Mucosa of descending colon (tissue), 3 donors: ENCODE measurements around the gene DRAM1. TPM values are rescaled to one million over a fixed set of nuclear protein-coding genes. Genes with fewer than 3 reads are reported as not detected.
"Not testable (repeated sequence)": the region's sequence is repeated elsewhere in the genome, so short reads cannot be mapped to it uniquely, and the experiment has no call there.

ENCODE experiments used
- ATAC-seq: fragments of 200-7000 bp; cut with Tn5 transposase; one replicate; pipeline ENCODE4 v1.9.1; 2020; ENCODE audit warnings: mild to moderate bottlenecking, moderate library complexity
- DNase-seq, 3 donors: peaks; one replicate each; pipeline ENCODE4 v3.0.0-alpha.2; 2020
- H3K36me3 ChIP-seq: fragments of 200-600 bp; one replicate; pipeline ENCODE4 v1.8.0; 2021; ENCODE audit warnings: low read depth, mild to moderate bottlenecking
- H3K4me1 ChIP-seq: fragments of 200-600 bp; one replicate; pipeline ENCODE4 v1.8.0; 2021; ENCODE audit warnings: low read depth, mild to moderate bottlenecking
- H3K4me3 ChIP-seq: fragments of 200-600 bp; one replicate; pipeline ENCODE4 v1.8.0; 2021; ENCODE audit warnings: mild to moderate bottlenecking
- H3K9me3 ChIP-seq: fragments of 200-600 bp; one replicate; pipeline ENCODE4 v1.8.0; 2021; ENCODE audit warnings: mild to moderate bottlenecking
- intact Hi-C, 2 donors: fragments of 100-400 bp; cut with DNase I in 1 of 2; cut with micrococcal nuclease in 1 of 2; formaldehyde crosslinking; loops; one replicate each; pipeline versions ENCODE4 v1.11.0 to v1.11.1; 2022; cut with DNase I, micrococcal nuclease
- total RNA-seq, 3 donors: library from RNA; stranded (reverse); fragmentation: NEBNext Ultra II Directional in 2 of 3; extraction: Animal tissue kit (Norgen Biotek cat#: 25700) in 2 of 3; gene quantifications; one replicate each; pipeline versions ENCODE4 v1.2.1 to v1.2.4, GENCODE V29; 2021 to 2023
- TF ChIP-seq, protein P1 (sequence below): fragments of 200-600 bp; IDR thresholded peaks from one replicate; pipeline ENCODE4 v1.8.0; 2022; ENCODE audit warnings: antibody characterized with exemption, mild to moderate bottlenecking
- donor health status: DM: no; HTN: no; CAD: no; lungs with moderate emphysema.
- donor health status: DM: no; HTN: no; CAD: no.
- donor health status: DM: no; HTN: yes; CAD: no.

DRAM1 gene
- total RNA-seq, 3 donors from 2014 or later, result 4.3 to 25.2 (median 10.1) TPM

DNA sequence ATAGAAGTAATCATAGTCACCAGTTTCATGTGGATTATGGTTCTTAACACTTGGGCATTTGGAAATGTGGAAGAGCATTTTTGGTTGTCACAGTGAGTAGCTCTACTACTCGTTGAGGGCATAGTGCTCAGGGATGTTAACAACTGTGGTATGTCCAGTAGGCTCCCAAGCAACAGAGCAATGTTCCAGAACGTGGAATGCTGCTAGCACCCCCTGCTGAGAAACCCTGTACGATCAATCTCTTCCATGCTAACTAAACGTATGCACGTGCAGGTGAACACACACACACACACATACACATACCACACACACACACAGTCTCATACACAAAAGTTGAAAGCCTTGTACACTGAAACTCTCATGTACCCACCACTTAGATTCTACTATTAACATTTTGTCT lies 30.1 kb upstream of the DRAM1 start:
- H3K4me3 ChIP-seq, result no peak overlapping the region
- no peaks in the 10 kb centered on the region for H3K9me3 ChIP-seq
- TF ChIP-seq, protein P1, sequence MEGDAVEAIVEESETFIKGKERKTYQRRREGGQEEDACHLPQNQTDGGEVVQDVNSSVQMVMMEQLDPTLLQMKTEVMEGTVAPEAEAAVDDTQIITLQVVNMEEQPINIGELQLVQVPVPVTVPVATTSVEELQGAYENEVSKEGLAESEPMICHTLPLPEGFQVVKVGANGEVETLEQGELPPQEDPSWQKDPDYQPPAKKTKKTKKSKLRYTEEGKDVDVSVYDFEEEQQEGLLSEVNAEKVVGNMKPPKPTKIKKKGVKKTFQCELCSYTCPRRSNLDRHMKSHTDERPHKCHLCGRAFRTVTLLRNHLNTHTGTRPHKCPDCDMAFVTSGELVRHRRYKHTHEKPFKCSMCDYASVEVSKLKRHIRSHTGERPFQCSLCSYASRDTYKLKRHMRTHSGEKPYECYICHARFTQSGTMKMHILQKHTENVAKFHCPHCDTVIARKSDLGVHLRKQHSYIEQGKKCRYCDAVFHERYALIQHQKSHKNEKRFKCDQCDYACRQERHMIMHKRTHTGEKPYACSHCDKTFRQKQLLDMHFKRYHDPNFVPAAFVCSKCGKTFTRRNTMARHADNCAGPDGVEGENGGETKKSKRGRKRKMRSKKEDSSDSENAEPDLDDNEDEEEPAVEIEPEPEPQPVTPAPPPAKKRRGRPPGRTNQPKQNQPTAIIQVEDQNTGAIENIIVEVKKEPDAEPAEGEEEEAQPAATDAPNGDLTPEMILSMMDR, result no peak
- no peak for ATAC-seq
- intact Hi-C loops, result no loop called here
- no peaks in the 10 kb centered on the region for H3K4me1 ChIP-seq
- H3K36me3 ChIP-seq, result no peaks in the 10 kb centered on the region
- no peak for DNase-seq

DNA sequence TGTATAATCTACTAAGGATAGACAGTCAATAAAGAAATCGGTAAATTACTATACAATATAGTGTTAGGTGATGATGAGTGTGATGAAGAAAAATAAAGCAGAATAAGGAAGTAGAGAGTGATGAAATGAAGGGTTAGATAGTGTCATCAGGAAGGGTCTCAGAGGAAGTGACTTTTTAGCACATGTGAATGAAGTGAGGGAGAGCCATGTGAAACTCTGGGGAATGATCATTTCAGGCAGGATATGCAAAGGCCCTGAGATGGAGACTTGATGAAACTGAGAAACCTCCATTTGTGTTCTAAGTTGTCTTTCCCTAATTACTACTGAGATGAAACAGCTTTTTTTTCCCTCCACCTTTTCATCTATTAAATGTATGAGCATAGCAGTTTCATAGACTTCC lies 27.2 kb upstream of the DRAM1 start:
- no peaks in the 10 kb centered on the region for H3K36me3 ChIP-seq
- no peaks in the 10 kb centered on the region for H3K9me3 ChIP-seq
- DNase-seq (no peak), ATAC-seq (no peak)
- intact Hi-C loops, result no loop called here
- TF ChIP-seq, protein P1, result no peak
- no peaks in the 10 kb centered on the region for H3K4me1 ChIP-seq
- no peak overlapping the region for H3K4me3 ChIP-seq

DNA sequence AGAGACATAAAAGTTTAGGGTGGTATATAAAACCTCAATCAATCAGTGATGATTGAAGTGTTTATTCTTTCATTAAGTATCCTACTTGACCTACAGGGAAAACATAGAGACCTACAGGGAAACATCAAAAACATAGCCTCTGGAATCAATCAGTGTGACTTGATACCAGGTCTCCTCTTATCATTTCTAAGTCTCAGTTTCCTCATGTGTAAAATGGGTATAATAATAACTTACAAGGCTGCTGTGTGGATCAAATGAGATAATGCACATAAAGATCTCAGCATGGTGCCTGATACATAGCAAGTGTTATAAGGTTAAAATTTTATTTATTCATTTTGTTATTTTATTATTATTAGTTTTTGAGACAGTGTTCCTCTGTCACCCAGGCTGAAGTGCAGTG lies 24.4 kb upstream of the DRAM1 start:
- H3K36me3 ChIP-seq, result no peaks in the 10 kb centered on the region
- peaks cover 8% of the 10 kb centered on the region for H3K4me1 ChIP-seq
- TF ChIP-seq, protein P1, result no peak
- H3K4me3 ChIP-seq, result no peak overlapping the region
- intact Hi-C loops, result no loop called here
- H3K9me3 ChIP-seq, result no peaks in the 10 kb centered on the region
- ATAC-seq (no peak), DNase-seq (no peak)

DNA sequence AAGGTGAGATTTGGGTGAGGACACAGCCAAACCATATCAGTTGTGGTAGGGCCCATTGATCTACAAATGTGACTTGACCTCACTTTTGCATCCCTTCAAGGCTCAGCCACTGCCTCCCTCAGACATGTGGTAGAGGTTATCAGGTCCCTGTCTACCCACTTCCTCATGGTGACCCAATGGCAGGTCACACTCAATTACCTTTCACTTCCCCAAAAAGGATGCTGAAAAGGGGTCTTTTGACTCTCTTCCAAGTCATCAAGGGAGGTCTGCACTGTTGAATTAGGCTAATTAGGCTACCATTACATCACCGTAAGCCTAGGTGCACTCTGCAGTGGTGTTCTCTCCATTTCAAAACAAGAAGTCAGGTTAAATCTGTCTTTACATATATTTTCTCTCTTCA lies 22.6 kb upstream of the DRAM1 start:
- intact Hi-C loops, result no loop called here
- Histone ChIP-seq H3K36me3 (no peaks in the 10 kb centered on the region), H3K9me3 (no peaks in the 10 kb centered on the region), H3K4me1 (peaks cover 8% of the 10 kb centered on the region), H3K4me3 (no peak overlapping the region)
- TF ChIP-seq, protein P1, result no peak
- peak; percentile 31 for ATAC-seq
- DNase-seq, result no peak

DNA sequence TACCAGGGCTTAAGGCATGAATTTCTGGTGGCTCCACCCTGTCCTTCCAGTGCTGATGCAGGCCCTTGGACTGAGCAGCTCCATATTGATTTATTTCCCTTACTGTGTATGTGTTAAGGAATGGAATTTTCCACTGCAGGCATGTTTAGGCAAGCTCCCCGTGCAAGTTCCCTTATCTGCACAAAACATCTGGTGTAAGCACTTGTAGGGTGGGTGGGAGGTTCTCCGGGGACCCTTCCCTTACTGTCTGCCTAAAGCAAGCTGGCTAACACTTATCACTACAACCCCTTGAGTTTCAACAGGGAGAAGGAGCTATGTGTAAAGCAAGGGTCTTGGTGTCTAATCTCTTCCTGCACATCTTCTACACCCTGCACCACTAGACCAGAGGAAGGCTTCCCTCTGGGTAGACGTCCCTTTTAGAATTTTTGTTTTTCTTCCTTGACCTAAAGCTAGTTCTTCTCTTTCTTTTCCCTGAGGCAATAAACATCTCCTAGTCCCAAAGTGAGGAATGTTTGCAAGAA lies 22.0 kb upstream of the DRAM1 start:
- DNase-seq (no peak), ATAC-seq (no peak)
- H3K4me3 ChIP-seq, result no peak overlapping the region
- no peaks in the 10 kb centered on the region for H3K9me3 ChIP-seq
- H3K36me3 ChIP-seq, result no peaks in the 10 kb centered on the region
- intact Hi-C loops, result no loop called here
- TF ChIP-seq, protein P1, result no peak
- H3K4me1 ChIP-seq, result peaks cover 8% of the 10 kb centered on the region

DNA sequence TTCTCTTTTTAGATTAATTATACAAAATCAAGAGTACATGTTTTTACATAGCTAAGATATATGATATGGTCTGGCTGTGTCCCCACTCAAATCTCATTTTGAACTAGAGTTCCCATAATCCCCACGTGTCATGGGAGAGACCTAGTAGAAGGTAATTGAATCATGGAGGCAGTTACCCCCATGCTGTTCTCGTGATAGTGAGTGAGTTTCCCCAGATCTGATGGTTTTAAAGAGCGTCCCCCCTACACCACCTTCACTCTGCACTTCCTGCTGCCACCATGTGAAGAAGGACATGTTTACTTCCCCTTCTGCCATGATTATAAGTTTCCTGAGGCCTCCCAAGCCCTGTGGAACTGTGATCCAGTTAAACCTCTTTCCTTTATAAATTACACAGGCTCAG lies 21.4 kb upstream of the DRAM1 start:
- intact Hi-C loops, result no loop called here
- Histone ChIP-seq H3K4me3 (no peak overlapping the region), H3K36me3 (no peaks in the 10 kb centered on the region), H3K9me3 (no peaks in the 10 kb centered on the region), H3K4me1 (peaks cover 8% of the 10 kb centered on the region)
- TF ChIP-seq, protein P1, result no peak
- ATAC-seq, result no peak
- DNase-seq, result no peak

DNA sequence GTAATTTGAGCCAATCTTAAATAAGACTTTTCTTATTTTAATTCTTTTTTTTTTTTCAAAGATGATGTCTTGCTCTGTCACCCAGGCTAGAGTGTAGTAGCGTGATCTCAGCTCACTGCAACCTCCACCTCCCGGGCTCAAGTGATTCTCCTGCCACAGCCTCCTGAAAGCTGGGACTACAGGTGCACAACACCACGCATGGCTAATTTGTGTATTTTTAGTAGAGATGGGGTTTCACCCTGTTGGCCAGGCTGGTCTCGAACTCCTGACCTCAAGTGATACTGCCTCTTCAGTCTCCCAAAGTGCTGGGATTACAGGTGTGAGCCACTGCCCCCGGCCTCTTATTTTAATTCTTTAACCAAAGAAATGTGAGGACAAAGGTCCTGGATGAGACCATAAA lies 20.8 kb upstream of the DRAM1 start:
- intact Hi-C loops, H3K4me3 ChIP-seq, H3K36me3 ChIP-seq, H3K9me3 ChIP-seq, ATAC-seq, H3K4me1 ChIP-seq, DNase-seq: not testable (repeated sequence)
